PC-9 (cell line): ENCODE measurements around the gene SLC2A4RG.
"Not testable (repeated sequence)": the region's sequence is repeated elsewhere in the genome, so short reads cannot be mapped to it uniquely, and the experiment has no call there.

Experiments used
- CTCF ChIP-seq: fragments of 200-600 bp; sonication (generic); conservative IDR thresholded peaks from 2 replicates; pipeline ENCODE4 v1.6.1; 2017; ENCODE audit warnings: mixed run types, antibody characterized with exemption, mild to moderate bottlenecking, moderate library complexity
- EZH2 ChIP-seq: fragments of 200-600 bp; sonication (generic); IDR thresholded peaks from 2 replicates; pipeline ENCODE4 v1.8.0; 2017; ENCODE audit warnings: antibody characterized with exemption, low read depth

- TF ChIP-seq CTCF, EZH2: not testable (repeated sequence)
Observed at GRCh38 chr20:63776875-63777274, 37.3 kb downstream of the SLC2A4RG start.
